Testis (tissue), 2 donors: ENCODE measurements around the gene BTBD19.

ENCODE experiments used
- POLR2A ChIP-seq: fragments of 450-650 bp; IDR thresholded peaks from one replicate; pipeline ENCODE4 v1.6.1; 2017; ENCODE audit warnings: antibody characterized with exemption, mild to moderate bottlenecking, moderate library complexity
- TF ChIP-seq, protein P1 (sequence below), 3 experiments: fragments of 450-650 bp in 2 of 3; fragments of 200-600 bp in 1 of 3; sonication (generic) in 1 of 3; IDR thresholded peaks; one replicate each; pipeline ENCODE4 v1.5.1; 2016 to 2019; ENCODE audit warnings: antibody characterized with exemption in 3 of 3, mild to moderate bottlenecking in 2 of 3, moderate library complexity in 1 of 3

DNA sequence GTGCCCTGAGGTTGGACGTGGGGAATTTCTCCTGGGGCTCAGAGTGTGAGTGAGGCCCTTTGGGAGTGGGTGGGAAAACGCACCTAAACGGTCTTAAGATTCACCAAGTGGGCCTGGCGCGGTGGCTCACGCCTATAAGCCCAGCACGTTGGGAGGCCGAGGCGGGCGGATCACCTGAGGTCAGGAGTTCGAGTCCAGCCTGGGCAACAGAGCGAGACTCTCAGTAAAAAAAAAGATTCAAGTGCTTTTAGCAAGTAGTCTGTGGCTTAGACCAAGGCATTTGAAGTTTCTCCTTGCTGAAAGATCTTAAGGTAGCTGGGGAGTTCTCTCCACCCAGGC lies 31.6 kb upstream of the BTBD19 start:
- TF ChIP-seq, protein P1, sequence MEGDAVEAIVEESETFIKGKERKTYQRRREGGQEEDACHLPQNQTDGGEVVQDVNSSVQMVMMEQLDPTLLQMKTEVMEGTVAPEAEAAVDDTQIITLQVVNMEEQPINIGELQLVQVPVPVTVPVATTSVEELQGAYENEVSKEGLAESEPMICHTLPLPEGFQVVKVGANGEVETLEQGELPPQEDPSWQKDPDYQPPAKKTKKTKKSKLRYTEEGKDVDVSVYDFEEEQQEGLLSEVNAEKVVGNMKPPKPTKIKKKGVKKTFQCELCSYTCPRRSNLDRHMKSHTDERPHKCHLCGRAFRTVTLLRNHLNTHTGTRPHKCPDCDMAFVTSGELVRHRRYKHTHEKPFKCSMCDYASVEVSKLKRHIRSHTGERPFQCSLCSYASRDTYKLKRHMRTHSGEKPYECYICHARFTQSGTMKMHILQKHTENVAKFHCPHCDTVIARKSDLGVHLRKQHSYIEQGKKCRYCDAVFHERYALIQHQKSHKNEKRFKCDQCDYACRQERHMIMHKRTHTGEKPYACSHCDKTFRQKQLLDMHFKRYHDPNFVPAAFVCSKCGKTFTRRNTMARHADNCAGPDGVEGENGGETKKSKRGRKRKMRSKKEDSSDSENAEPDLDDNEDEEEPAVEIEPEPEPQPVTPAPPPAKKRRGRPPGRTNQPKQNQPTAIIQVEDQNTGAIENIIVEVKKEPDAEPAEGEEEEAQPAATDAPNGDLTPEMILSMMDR (IDR thresholded peaks at IDR 0.05), result no peak
- no peak for TF ChIP-seq POLR2A
